Vagina (tissue), 2 donors: Measurements from ENCODE around the gene HOXB7.

Experiments used
- POLR2AphosphoS5 ChIP-seq, 2 donors: sonication (generic); formaldehyde crosslinking; IDR thresholded peaks; one replicate each; pipeline ENCODE4 v1.9.0; 2017; ENCODE audit warnings: antibody characterized with exemption in 2 of 2, mild to moderate bottlenecking in 2 of 2, low read depth in 1 of 2; ENCODE audit not compliant: insufficient read depth in 1 of 2
- TF ChIP-seq, protein P1 (sequence below), 3 experiments: fragments of 450-650 bp in 2 of 3; fragments of 200-600 bp in 1 of 3; sonication (generic) in 1 of 3; IDR thresholded peaks; one replicate each; pipeline ENCODE4 v1.5.1; 2017 to 2019; ENCODE audit warnings: antibody characterized with exemption in 3 of 3, mild to moderate bottlenecking in 2 of 3, moderate library complexity in 2 of 3

DNA sequence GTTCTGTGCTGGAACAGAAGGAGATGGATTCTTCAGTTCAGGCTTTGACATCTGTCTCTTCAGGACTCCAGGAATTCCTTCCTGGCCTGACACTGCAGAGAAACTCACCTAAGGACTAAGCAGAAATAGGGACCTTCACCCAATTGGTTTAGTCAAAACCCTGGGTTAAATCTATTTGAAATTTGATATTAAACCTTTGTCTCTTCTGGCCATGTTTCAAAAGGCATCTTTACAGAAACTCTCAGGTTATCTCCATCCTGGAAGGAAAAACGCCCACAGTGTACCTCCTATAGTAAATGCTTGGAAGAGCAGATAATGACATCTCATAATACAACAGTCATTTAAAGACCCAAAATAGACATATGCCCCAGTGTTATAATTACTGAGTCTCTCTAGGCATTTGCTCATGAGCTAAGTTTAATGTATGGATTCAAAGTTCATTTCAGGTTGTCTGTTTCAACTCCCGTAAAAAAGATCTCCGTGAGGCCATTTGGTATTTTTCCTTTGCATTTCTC is 27.1 kb downstream of the HOXB7 start:
- TF ChIP-seq, protein P1, sequence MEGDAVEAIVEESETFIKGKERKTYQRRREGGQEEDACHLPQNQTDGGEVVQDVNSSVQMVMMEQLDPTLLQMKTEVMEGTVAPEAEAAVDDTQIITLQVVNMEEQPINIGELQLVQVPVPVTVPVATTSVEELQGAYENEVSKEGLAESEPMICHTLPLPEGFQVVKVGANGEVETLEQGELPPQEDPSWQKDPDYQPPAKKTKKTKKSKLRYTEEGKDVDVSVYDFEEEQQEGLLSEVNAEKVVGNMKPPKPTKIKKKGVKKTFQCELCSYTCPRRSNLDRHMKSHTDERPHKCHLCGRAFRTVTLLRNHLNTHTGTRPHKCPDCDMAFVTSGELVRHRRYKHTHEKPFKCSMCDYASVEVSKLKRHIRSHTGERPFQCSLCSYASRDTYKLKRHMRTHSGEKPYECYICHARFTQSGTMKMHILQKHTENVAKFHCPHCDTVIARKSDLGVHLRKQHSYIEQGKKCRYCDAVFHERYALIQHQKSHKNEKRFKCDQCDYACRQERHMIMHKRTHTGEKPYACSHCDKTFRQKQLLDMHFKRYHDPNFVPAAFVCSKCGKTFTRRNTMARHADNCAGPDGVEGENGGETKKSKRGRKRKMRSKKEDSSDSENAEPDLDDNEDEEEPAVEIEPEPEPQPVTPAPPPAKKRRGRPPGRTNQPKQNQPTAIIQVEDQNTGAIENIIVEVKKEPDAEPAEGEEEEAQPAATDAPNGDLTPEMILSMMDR (IDR thresholded peaks at IDR 0.05): no peak
- no peak for TF ChIP-seq POLR2AphosphoS5 (IDR thresholded peaks at IDR 0.05; ENCODE audit: insufficient read depth in 1 of 2, low read depth in 1 of 2)
